ENCODE results near the gene SPAG5.
A peak's percentile ranks its signal among the peaks of the same experiment; 100 is the strongest.

Gene SPAG5
- 13.5 to 20.6 (median 16.1) reads per million in 3 donors for total RNA-seq

- Histone ChIP-seq H3K4me3 (ENCODE audit: insufficient read depth, low read depth, low read length, poor library complexity, severe bottlenecking) (peak within 1 kb of the TSS; percentile 67), H3K27me3 (replicated peaks; ENCODE audit: control insufficient read depth, insufficient read depth, low read length, poor library complexity, severe bottlenecking) (no peaks in the 10 kb centered on the region), H3K4me1 (ENCODE audit: control insufficient read depth, insufficient read depth, low read length, poor library complexity, severe bottlenecking) (peaks cover 15% of the 10 kb centered on the region), H3K36me3 (ENCODE audit: control insufficient read depth, insufficient read depth, low read length) (no peaks in the 10 kb centered on the region), H3K9me3 (ENCODE audit: control insufficient read depth, low read length) (no peaks in the 10 kb centered on the region), H3K27ac (ENCODE audit: insufficient read depth, low read length, poor library complexity, severe bottlenecking) (peak within 1 kb of the TSS; percentile 95)
- peak; percentile 91 for DNase-seq
Observed at GRCh38 chr17:28598799-28599310, at the start of gene SPAG5. Gene SPAG5 (minus strand): TSS chr17:28599025. CDS start chr17:28598946, 79 bp downstream.

- Histone ChIP-seq H3K4me1 (ENCODE audit: control insufficient read depth, insufficient read depth, low read length, poor library complexity, severe bottlenecking) (peaks cover 25% of the 10 kb centered on the region), H3K9me3 (ENCODE audit: control insufficient read depth, low read length) (no peaks in the 10 kb centered on the region), H3K4me3 (ENCODE audit: insufficient read depth, low read depth, low read length, poor library complexity, severe bottlenecking) (no peak overlapping the region), H3K27me3 (replicated peaks; ENCODE audit: control insufficient read depth, insufficient read depth, low read length, poor library complexity, severe bottlenecking) (no peaks in the 10 kb centered on the region), H3K36me3 (ENCODE audit: control insufficient read depth, insufficient read depth, low read length) (peaks cover 30% of the 10 kb centered on the region), H3K27ac (ENCODE audit: insufficient read depth, low read length, poor library complexity, severe bottlenecking) (peak overlapping the region; percentile 89)
- peak in 1 of 3 donors; percentile 14 for DNase-seq
Observed at GRCh38 chr17:28646039-28646754, 47.4 kb upstream of the SPAG5 start.

- Histone ChIP-seq H3K27ac (ENCODE audit: insufficient read depth, low read length, poor library complexity, severe bottlenecking) (peak overlapping the region; percentile 89), H3K36me3 (ENCODE audit: control insufficient read depth, insufficient read depth, low read length) (peaks cover 34% of the 10 kb centered on the region)
- DNase-seq, result no peak
Observed at GRCh38 chr17:28645576-28645939, 46.7 kb upstream of the SPAG5 start.

GRCh38 chr17:28644787-28645575, 46.2 kb upstream of the SPAG5 start, which contains the start of gene BLTP2:
Gene BLTP2 (minus strand): TSS chr17:28645158. CDS start chr17:28645056, 102 bp downstream.
- Histone ChIP-seq H3K27me3 (replicated peaks; ENCODE audit: control insufficient read depth, insufficient read depth, low read length, poor library complexity, severe bottlenecking) (no peaks in the 10 kb centered on the region), H3K9me3 (ENCODE audit: control insufficient read depth, low read length) (no peaks in the 10 kb centered on the region), H3K4me3 (ENCODE audit: insufficient read depth, low read depth, low read length, poor library complexity, severe bottlenecking) (peak within 1 kb of the TSS; percentile 97), H3K4me1 (ENCODE audit: control insufficient read depth, insufficient read depth, low read length, poor library complexity, severe bottlenecking) (peaks cover 25% of the 10 kb centered on the region), H3K36me3 (ENCODE audit: control insufficient read depth, insufficient read depth, low read length) (peaks cover 40% of the 10 kb centered on the region), H3K27ac (ENCODE audit: insufficient read depth, low read length, poor library complexity, severe bottlenecking) (peak within 1 kb of the TSS; percentile 89)
- DNase-seq, result peak; percentile 90 to 92 (median 92)

More at GRCh38 chr17:28645576-28645939, 46.7 kb upstream of the SPAG5 start:
- Histone ChIP-seq H3K4me1 (ENCODE audit: control insufficient read depth, insufficient read depth, low read length, poor library complexity, severe bottlenecking) (peaks cover 25% of the 10 kb centered on the region), H3K27me3 (replicated peaks; ENCODE audit: control insufficient read depth, insufficient read depth, low read length, poor library complexity, severe bottlenecking) (no peaks in the 10 kb centered on the region), H3K9me3 (ENCODE audit: control insufficient read depth, low read length) (no peaks in the 10 kb centered on the region), H3K4me3 (ENCODE audit: insufficient read depth, low read depth, low read length, poor library complexity, severe bottlenecking) (peak overlapping the region; percentile 97)

- Histone ChIP-seq H3K4me3 (ENCODE audit: insufficient read depth, low read depth, low read length, poor library complexity, severe bottlenecking) (peak overlapping the region; percentile 97), H3K27ac (ENCODE audit: insufficient read depth, low read length, poor library complexity, severe bottlenecking) (peak overlapping the region; percentile 89), H3K9me3 (ENCODE audit: control insufficient read depth, low read length) (no peaks in the 10 kb centered on the region), H3K27me3 (replicated peaks; ENCODE audit: control insufficient read depth, insufficient read depth, low read length, poor library complexity, severe bottlenecking) (no peaks in the 10 kb centered on the region), H3K4me1 (ENCODE audit: control insufficient read depth, insufficient read depth, low read length, poor library complexity, severe bottlenecking) (peaks cover 25% of the 10 kb centered on the region), H3K36me3 (ENCODE audit: control insufficient read depth, insufficient read depth, low read length) (peaks cover 47% of the 10 kb centered on the region)
- peak in 2 of 3 donors; percentile 3 to 7 for DNase-seq
Observed at GRCh38 chr17:28643983-28644786, 45.4 kb upstream of the SPAG5 start.

- H3K36me3 ChIP-seq (ENCODE audit: control insufficient read depth, insufficient read depth, low read length), result peaks cover 63% of the 10 kb centered on the region
- H3K4me3 ChIP-seq (ENCODE audit: insufficient read depth, low read depth, low read length, poor library complexity, severe bottlenecking), result no peak overlapping the region
- peaks cover 23% of the 10 kb centered on the region for H3K4me1 ChIP-seq (ENCODE audit: control insufficient read depth, insufficient read depth, low read length, poor library complexity, severe bottlenecking)
- H3K9me3 ChIP-seq (ENCODE audit: control insufficient read depth, low read length), result no peaks in the 10 kb centered on the region
- H3K27me3 ChIP-seq (replicated peaks; ENCODE audit: control insufficient read depth, insufficient read depth, low read length, poor library complexity, severe bottlenecking), result no peaks in the 10 kb centered on the region
- no peak overlapping the region for H3K27ac ChIP-seq (ENCODE audit: insufficient read depth, low read length, poor library complexity, severe bottlenecking)
- DNase-seq, result no peak
Observed at GRCh38 chr17:28641579-28641978, 42.8 kb upstream of the SPAG5 start.

- Histone ChIP-seq H3K27me3 (replicated peaks; ENCODE audit: control insufficient read depth, insufficient read depth, low read length, poor library complexity, severe bottlenecking) (no peaks in the 10 kb centered on the region), H3K4me3 (ENCODE audit: insufficient read depth, low read depth, low read length, poor library complexity, severe bottlenecking) (no peak overlapping the region), H3K27ac (ENCODE audit: insufficient read depth, low read length, poor library complexity, severe bottlenecking) (no peak overlapping the region), H3K4me1 (ENCODE audit: control insufficient read depth, insufficient read depth, low read length, poor library complexity, severe bottlenecking) (no peaks in the 10 kb centered on the region), H3K9me3 (ENCODE audit: control insufficient read depth, low read length) (no peaks in the 10 kb centered on the region), H3K36me3 (ENCODE audit: control insufficient read depth, insufficient read depth, low read length) (peaks cover 98% of the 10 kb centered on the region)
- no peak for DNase-seq
Observed at GRCh38 chr17:28635506-28635905, 36.7 kb upstream of the SPAG5 start.

GRCh38 chr17:28634206-28634865, 35.5 kb upstream of the SPAG5 start:
- H3K9me3 ChIP-seq (ENCODE audit: control insufficient read depth, low read length), result no peaks in the 10 kb centered on the region
- DNase-seq, result no peak
- H3K4me3 ChIP-seq (ENCODE audit: insufficient read depth, low read depth, low read length, poor library complexity, severe bottlenecking), result no peak overlapping the region
- no peaks in the 10 kb centered on the region for H3K4me1 ChIP-seq (ENCODE audit: control insufficient read depth, insufficient read depth, low read length, poor library complexity, severe bottlenecking)
- no peak overlapping the region for H3K27ac ChIP-seq (ENCODE audit: insufficient read depth, low read length, poor library complexity, severe bottlenecking)
- no peaks in the 10 kb centered on the region for H3K27me3 ChIP-seq (replicated peaks; ENCODE audit: control insufficient read depth, insufficient read depth, low read length, poor library complexity, severe bottlenecking)
- H3K36me3 ChIP-seq (ENCODE audit: control insufficient read depth, insufficient read depth, low read length), result peaks cover 90% of the 10 kb centered on the region

- no peak for DNase-seq
- Histone ChIP-seq H3K9me3 (ENCODE audit: control insufficient read depth, low read length) (no peaks in the 10 kb centered on the region), H3K4me3 (ENCODE audit: insufficient read depth, low read depth, low read length, poor library complexity, severe bottlenecking) (no peak overlapping the region), H3K27me3 (replicated peaks; ENCODE audit: control insufficient read depth, insufficient read depth, low read length, poor library complexity, severe bottlenecking) (no peaks in the 10 kb centered on the region), H3K36me3 (ENCODE audit: control insufficient read depth, insufficient read depth, low read length) (peaks cover 54% of the 10 kb centered on the region), H3K4me1 (ENCODE audit: control insufficient read depth, insufficient read depth, low read length, poor library complexity, severe bottlenecking) (no peaks in the 10 kb centered on the region), H3K27ac (ENCODE audit: insufficient read depth, low read length, poor library complexity, severe bottlenecking) (no peak overlapping the region)
Observed at GRCh38 chr17:28626818-28627217, 28.0 kb upstream of the SPAG5 start.

All from effector memory CD4-positive, alpha-beta T cell (primary cell).